SK-N-MC (cell line): Measurements from ENCODE around the gene RASA3.
A peak's percentile ranks its signal among the peaks of the same experiment; 100 is the strongest.
"Not testable (repeated sequence)": the region's sequence is repeated elsewhere in the genome, so short reads cannot be mapped to it uniquely, and the experiment has no call there.

ENCODE experiments used
- DNase-seq: peaks from one replicate; pipeline ENCODE4 v3.0.0-alpha.2; 2011; ENCODE audit warnings: low read depth, low spot score
- H3K27ac ChIP-seq: fragments of 200-600 bp; sonication (generic); 2 replicates; pipeline ENCODE4 v1.5.1; 2016; ENCODE audit warnings: mixed run types
- H3K36me3 ChIP-seq: fragments of 200-600 bp; sonication (generic); 2 replicates; pipeline ENCODE4 v1.6.1; 2017; ENCODE audit warnings: antibody characterized with exemption, low read length, mixed read lengths; ENCODE audit not compliant: insufficient read depth
- H3K4me3 ChIP-seq: fragments of 200-600 bp; sonication (generic); 2 replicates; pipeline ENCODE4 v1.5.1; 2016
- H3K9ac ChIP-seq: fragments of 200-600 bp; sonication (generic); 2 replicates; pipeline ENCODE4 v1.8.0; 2017; ENCODE audit warnings: mixed run types, mixed read lengths; ENCODE audit not compliant: insufficient read length
- H3K9me3 ChIP-seq: fragments of 200-600 bp; sonication (generic); 2 replicates; pipeline ENCODE4 v1.6.1; 2017; ENCODE audit warnings: low read depth, mild to moderate bottlenecking, antibody characterized with exemption, low read length, moderate library complexity, mixed read lengths
- EZH2 ChIP-seq: fragments of 200-600 bp; sonication (generic); IDR thresholded peaks from one replicate; pipeline ENCODE4 v1.6.1; 2017; ENCODE audit warnings: antibody characterized with exemption
- FOXP2 ChIP-seq: optimal IDR thresholded peaks from 2 replicates; pipeline ENCODE3; 2011; ENCODE audit warnings: mild to moderate bottlenecking, moderate library complexity; ENCODE audit not compliant: insufficient read depth; ENCODE audit errors: extremely low read length, control extremely low read depth
- POLR2AphosphoS5 ChIP-seq: IDR thresholded peaks from 2 replicates; pipeline ENCODE4 v1.6.1; 2012; ENCODE audit warnings: mild to moderate bottlenecking, low read depth, low read length, borderline replicate concordance

The RASA3 gene

GRCh38 chr13:114121031-114121430, 11.4 kb downstream of the RASA3 start:
- DNase-seq, result no peak
- TF ChIP-seq FOXP2 (no peak), POLR2AphosphoS5 (no peak), EZH2 (no peak)
- Histone ChIP-seq H3K36me3 (no peaks in the 10 kb centered on the region), H3K27ac (no peak overlapping the region), H3K9ac (no peak overlapping the region), H3K9me3 (no peaks in the 10 kb centered on the region), H3K4me3 (no peak overlapping the region)

GRCh38 chr13:114120591-114121011, 11.8 kb downstream of the RASA3 start:
- Histone ChIP-seq H3K36me3 (no peaks in the 10 kb centered on the region), H3K9me3 (no peaks in the 10 kb centered on the region), H3K4me3 (no peak overlapping the region), H3K27ac (no peak overlapping the region), H3K9ac (no peak overlapping the region)
- no peak for DNase-seq
- TF ChIP-seq FOXP2 (no peak), POLR2AphosphoS5 (no peak), EZH2 (no peak)

GRCh38 chr13:114119196-114119595, 13.2 kb downstream of the RASA3 start:
- Histone ChIP-seq H3K9me3 (no peaks in the 10 kb centered on the region), H3K27ac (peak overlapping the region; percentile 81), H3K4me3 (peak overlapping the region; percentile 52), H3K36me3 (no peaks in the 10 kb centered on the region), H3K9ac (no peak overlapping the region)
- TF ChIP-seq EZH2 (no peak), POLR2AphosphoS5 (no peak), FOXP2 (no peak)
- peak; percentile 56 for DNase-seq

GRCh38 chr13:114118511-114119123, 13.8 kb downstream of the RASA3 start:
- no peak overlapping the region for H3K9ac ChIP-seq
- no peak for DNase-seq
- no peaks in the 10 kb centered on the region for H3K36me3 ChIP-seq
- TF ChIP-seq POLR2AphosphoS5, result no peak
- no peak for TF ChIP-seq FOXP2
- TF ChIP-seq EZH2, result no peak
- H3K9me3 ChIP-seq, result no peaks in the 10 kb centered on the region
- H3K4me3 ChIP-seq, result peak overlapping the region; percentile 52
- H3K27ac ChIP-seq, result peak overlapping the region; percentile 81

GRCh38 chr13:114118086-114118485, 14.3 kb downstream of the RASA3 start:
- TF ChIP-seq FOXP2 (no peak), POLR2AphosphoS5 (no peak), EZH2 (no peak)
- peak overlapping the region; percentile 52 for H3K4me3 ChIP-seq
- no peak overlapping the region for H3K9ac ChIP-seq
- H3K9me3 ChIP-seq, result no peaks in the 10 kb centered on the region
- peak overlapping the region; percentile 81 for H3K27ac ChIP-seq
- H3K36me3 ChIP-seq, result no peaks in the 10 kb centered on the region
- DNase-seq, result no peak

GRCh38 chr13:114117341-114117874, 15.0 kb downstream of the RASA3 start:
- not testable (repeated sequence) for H3K9me3 ChIP-seq, H3K9ac ChIP-seq, H3K36me3 ChIP-seq, DNase-seq, H3K27ac ChIP-seq, H3K4me3 ChIP-seq

- Histone ChIP-seq H3K36me3 (no peaks in the 10 kb centered on the region), H3K4me3 (no peak overlapping the region), H3K9me3 (no peaks in the 10 kb centered on the region), H3K27ac (no peak overlapping the region), H3K9ac (no peak overlapping the region)
- DNase-seq, result no peak
- TF ChIP-seq EZH2, result no peak
- TF ChIP-seq FOXP2, result no peak
- no peak for TF ChIP-seq POLR2AphosphoS5
Observed at GRCh38 chr13:114116734-114117133, 15.7 kb downstream of the RASA3 start.

GRCh38 chr13:114115796-114116195, 16.6 kb downstream of the RASA3 start:
- Histone ChIP-seq H3K36me3 (no peaks in the 10 kb centered on the region), H3K9ac (no peak overlapping the region), H3K9me3 (no peaks in the 10 kb centered on the region), H3K27ac (no peak overlapping the region), H3K4me3 (no peak overlapping the region)
- TF ChIP-seq POLR2AphosphoS5 (no peak), EZH2 (no peak), FOXP2 (no peak)
- DNase-seq, result no peak

GRCh38 chr13:114115191-114115671, 17.2 kb downstream of the RASA3 start:
- no peak for TF ChIP-seq EZH2
- TF ChIP-seq FOXP2, result no peak
- TF ChIP-seq POLR2AphosphoS5, result no peak
- no peaks in the 10 kb centered on the region for H3K36me3 ChIP-seq
- H3K4me3 ChIP-seq, result no peak overlapping the region
- H3K9me3 ChIP-seq, result no peaks in the 10 kb centered on the region
- no peak for DNase-seq
- H3K9ac ChIP-seq, result no peak overlapping the region
- no peak overlapping the region for H3K27ac ChIP-seq

GRCh38 chr13:114114666-114115065, 17.8 kb downstream of the RASA3 start:
- not testable (repeated sequence) for H3K9ac ChIP-seq, H3K27ac ChIP-seq, DNase-seq, H3K4me3 ChIP-seq, H3K36me3 ChIP-seq, H3K9me3 ChIP-seq
